HG02870 (cell line): ENCODE data around the gene PDE1C.
A peak's percentile ranks its signal among the peaks of the same experiment; 100 is the strongest.

ENCODE experiments used
- ATAC-seq: cut with Tn5 transposase; IDR thresholded peaks from one replicate; pipeline ENCODE4 v1.9.1; 2021; ENCODE audit warnings: mild to moderate bottlenecking, moderate library complexity; ENCODE audit not compliant: unreplicated experiment

The PDE1C gene

DNA sequence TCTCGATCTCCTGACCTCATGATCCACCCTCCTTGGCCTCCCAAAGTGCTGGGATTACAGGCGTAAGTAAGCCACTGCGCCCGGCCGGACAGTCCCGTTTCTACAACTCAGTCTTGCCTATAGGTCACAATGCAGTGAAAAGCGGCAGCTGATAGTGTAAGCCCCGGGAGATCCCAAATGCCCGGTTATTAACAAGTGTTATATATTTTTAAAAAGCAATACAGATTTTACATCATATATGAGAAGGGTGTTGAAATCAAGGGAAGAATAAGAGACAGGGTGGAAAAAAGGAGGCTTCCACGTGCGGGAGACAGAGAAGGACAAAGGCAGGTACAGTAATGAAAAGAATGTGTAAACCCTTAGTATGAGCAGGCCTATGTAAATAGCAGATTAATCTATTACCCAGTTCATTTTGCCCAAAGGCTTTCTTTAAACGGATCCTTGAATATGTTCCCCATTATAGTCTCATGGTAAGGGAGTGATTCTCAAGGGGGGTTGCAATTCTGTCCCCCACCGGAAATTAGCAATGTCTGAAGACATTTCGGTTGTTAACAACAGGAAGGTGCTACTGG lies 170.8 kb downstream of the PDE1C start:
- ATAC-seq, result no peak

GRCh38 chr7:31896925-31897324 lies 173.3 kb downstream of the PDE1C start:
- ATAC-seq, result no peak

- ATAC-seq, result no peak
Observed at GRCh38 chr7:31894308-31894707, 175.9 kb downstream of the PDE1C start.

GRCh38 chr7:31893365-31893764 lies 176.8 kb downstream of the PDE1C start:
- peak; percentile 35 for ATAC-seq

GRCh38 chr7:31892099-31892829 lies 177.9 kb downstream of the PDE1C start:
- peak; percentile 89 for ATAC-seq

GRCh38 chr7:31890766-31891165 lies 179.4 kb downstream of the PDE1C start:
- ATAC-seq, result no peak

DNA sequence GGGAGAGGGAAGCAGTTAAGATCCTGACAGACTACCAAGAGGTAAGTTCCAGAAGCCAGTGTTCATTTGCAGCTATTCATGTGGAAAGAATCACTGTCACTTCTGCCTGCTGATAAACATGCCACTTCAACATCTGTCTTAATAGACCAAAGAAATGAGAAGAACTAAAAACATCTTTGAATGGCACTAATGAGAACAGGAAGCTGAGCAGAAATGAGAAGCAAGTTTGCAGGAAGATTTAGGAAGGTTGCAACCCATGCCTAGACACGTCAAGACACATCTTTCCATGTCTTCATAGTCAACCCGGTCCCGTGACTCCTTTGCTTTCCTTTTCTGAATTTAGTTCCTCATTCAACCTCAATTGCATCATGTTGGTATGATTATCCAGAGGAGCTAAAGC lies 180.0 kb downstream of the PDE1C start:
- ATAC-seq, result no peak

DNA sequence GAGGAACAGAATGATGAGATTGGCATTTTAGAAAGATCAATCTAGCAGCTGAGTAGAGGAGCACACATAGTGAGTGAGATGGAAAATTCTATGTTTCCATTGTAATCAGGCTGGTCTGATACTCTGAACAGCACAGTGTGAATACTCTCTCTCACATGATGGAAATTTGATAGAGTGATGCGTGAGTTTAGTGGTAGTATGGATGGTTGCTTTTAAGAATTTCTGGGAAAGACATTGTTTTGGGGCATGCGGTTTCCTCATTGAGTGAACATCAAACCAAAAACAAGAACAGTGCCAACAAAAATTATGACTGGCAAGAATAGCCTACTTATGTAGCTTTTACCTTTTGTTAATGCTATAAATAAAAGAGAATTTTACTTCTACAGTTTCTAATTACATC lies 183.2 kb downstream of the PDE1C start:
- no peak for ATAC-seq

GRCh38 chr7:31885171-31885570 lies 185.0 kb downstream of the PDE1C start:
- no peak for ATAC-seq

GRCh38 chr7:31883761-31884164 lies 186.4 kb downstream of the PDE1C start:
- ATAC-seq, result peak; percentile 80

DNA sequence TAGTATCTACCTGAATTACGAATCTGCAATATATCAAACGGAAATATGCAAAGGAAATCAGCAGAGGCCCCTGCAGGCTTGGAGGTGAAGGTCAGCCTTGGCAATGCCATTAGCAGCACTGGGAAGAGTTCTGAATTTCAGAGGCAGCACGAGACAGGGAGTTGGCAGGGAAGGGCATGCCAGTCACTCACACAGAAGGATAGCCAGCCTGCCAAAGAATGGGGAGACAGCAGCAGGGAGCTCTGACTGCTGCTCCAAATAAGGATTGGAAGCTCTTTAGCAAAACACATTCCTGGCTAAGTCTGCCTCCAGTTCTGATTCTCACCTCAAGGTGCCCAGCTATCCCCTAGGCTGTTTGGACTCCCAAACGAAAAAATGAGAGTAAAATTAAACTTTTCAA lies 188.0 kb downstream of the PDE1C start:
- ATAC-seq, result no peak

DNA sequence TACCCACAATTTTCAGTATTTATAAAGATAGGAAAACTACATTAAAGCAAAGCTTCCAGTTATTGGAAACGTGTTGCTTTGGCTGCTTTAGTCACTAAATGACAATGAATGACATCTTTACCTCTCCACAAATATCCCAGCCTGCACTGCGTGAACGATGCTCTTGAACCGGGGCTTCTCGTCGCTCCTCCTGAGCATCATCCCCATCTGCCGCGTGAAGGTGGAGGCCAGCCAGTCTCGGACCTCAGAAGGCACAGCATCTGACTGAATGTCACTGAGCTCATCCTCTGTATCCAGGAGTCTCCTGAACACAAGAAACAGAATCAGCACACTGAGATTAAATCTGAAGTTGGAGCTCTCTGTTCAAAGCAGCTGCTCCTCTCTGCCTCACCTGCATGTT lies 191.3 kb downstream of the PDE1C start:
- no peak for ATAC-seq

GRCh38 chr7:31875424-31875823 lies 194.8 kb downstream of the PDE1C start:
- ATAC-seq, result no peak

DNA sequence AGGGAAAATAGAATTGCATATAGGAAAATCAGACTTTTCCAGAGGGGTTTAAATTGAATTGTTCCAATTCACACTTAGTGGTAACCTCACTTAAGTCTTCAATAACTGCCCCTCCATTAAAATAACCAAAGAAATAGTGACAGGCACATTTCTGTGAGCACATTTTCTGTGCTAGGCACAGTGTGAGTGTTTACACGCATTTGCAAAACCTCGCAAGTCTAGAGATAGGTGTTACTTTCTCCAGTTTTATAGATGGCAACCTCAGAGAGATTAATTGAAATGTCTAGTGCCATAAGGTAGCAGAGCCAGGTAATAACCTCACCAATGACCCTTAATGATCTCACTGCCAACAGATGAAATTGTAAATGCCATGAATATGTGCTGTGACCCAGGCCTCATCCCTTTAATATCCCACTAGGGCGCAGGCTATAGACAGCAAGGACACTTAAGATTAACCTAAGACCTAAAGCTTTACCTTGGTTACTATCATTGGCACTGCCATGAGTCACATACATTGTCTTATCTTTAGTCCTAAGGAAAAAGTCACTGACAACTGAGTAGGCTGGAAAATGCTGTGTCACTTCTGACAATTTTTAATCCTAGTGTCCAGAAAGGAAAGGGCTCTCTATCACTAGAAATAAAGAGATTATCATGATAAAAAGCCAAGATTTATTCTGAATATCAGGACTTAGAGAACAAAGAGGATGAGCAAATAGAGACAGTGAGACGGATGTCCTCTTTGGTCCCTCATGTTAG lies 195.4 kb downstream of the PDE1C start:
- no peak for ATAC-seq

DNA sequence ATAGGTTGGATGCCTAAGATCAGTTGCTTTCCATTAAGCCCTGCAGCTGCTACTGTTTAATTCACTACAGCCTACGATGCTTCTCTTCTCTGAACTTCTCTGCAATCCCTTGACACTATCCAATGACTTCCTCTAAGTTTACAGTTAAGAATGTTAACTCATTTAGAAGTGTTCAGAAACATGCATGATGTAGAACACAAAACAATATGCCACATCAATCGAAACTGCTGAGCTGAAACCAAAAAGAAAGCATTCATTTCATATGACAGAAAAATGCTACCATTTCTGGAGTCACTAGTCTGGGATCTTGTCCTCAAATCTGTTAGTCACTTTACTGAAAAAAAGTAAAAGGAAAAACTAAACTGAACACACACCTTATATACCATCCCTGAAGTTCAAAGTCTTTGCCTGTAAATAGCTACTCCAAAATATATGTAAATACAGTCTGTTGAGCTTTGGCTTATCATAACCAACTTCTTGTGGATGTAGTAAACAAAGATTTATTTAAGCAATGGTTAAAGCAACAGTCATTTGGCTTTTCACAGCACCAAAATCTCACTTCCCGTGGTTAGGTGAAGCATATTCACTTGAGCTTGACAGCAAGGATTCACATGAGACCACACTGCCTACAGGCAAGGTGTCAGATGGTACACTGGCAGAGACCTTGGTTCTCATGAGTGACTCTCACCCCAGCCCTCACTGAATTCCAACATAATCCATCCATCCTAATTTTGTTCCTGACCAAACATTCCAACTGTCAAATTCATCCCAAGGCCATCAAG lies 196.2 kb downstream of the PDE1C start:
- peak; percentile 94 for ATAC-seq

- ATAC-seq, result no peak
Observed at GRCh38 chr7:31872545-31873370, 197.4 kb downstream of the PDE1C start.

DNA sequence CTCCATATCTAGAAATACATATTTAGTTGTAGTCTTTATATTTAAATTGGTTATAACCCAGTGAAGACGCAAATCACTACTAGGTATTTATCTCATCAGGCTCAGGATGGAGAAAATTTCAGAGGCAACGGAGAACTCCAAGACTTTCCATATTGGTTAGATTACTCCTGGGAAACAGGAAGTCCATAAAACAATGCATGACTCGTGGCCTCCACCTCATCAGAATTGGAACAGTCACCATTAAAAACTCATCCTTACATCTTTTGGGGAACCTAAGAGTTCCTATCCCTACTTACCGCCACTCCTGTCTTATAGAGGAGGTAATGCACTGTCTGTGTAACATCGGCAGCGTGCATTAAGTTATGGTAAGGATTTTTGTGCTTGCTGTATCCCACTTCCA lies 205.6 kb downstream of the PDE1C start:
- ATAC-seq, result no peak

- no peak for ATAC-seq
Observed at GRCh38 chr7:31860925-31861324, 209.3 kb downstream of the PDE1C start.

GRCh38 chr7:31858055-31858454 lies 212.2 kb downstream of the PDE1C start:
- ATAC-seq, result no peak

- ATAC-seq, result no peak
Observed at GRCh38 chr7:31857172-31857571, 213.0 kb downstream of the PDE1C start.
